ENCODE measurements around the gene MXRA7. TPM values are rescaled to one million over a fixed set of nuclear protein-coding genes. Genes with fewer than 3 reads are reported as not detected.
"Not testable (repeated sequence)": the region's sequence is repeated elsewhere in the genome, so short reads cannot be mapped to it uniquely, and the experiment has no call there.

MXRA7 gene, protein sequence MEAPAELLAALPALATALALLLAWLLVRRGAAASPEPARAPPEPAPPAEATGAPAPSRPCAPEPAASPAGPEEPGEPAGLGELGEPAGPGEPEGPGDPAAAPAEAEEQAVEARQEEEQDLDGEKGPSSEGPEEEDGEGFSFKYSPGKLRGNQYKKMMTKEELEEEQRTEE
- total RNA-seq, result 3.8 and 5.1 TPM in 2 replicates

DNA sequence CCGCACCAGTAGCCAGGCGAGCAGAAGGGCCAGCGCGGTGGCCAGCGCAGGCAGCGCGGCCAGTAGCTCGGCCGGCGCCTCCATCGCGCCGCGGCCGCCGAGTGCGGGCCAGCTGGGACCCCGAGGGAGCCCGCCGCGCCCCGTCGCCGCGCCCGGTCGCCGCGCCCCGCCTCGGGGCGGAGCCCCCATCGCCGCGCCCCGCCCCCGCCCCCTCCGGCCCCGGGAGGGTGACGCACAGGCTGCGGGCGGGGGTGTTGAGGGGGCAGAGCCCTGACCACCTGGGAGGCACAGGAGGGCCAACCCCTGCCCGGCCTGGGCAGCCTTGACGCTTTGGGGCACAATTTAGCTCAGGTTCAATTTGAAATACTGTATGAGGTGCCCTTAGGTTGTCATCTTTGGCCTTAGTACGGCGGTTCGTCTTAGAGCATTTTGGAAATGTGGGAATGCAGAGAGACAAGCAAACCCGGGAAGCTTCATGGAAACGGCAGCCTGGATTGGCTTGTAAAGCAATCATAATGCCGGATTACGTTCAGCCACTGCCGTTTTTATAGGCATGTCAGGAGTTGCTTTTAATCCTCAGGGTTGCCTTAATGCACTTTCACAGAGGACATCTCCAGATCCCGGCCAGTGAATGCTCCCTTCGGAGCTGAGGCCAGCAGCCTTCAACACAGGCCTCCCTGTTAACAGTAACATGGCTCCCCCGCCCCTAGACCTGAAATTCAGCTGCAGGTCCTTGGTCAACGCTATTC, at the start of gene MXRA7:
Gene MXRA7, minus strand, starts transcription at position 103 of the 749 bp plus-strand sequence. Its CDS starts 19 bp downstream, at position 84.
- Mint-ChIP-seq H3K27me3 (ENCODE audit: insufficient read depth) (peaks cover 6% of the 10 kb centered on the region), H3K9me3 (no peaks in the 10 kb centered on the region), H3K4me3 (peak within 1 kb of the TSS; percentile 77), H3K36me3 (ENCODE audit: low read depth) (peaks cover 23% of the 10 kb centered on the region), H3K4me1 (ENCODE audit: low read depth) (peaks cover 27% of the 10 kb centered on the region), H3K27ac (no peak within 1 kb of the TSS)
- DNase-seq (ENCODE audit: low spot score), result peak; percentile 44
- intact Hi-C loops (cut with micrococcal nuclease), result no loop called here

GRCh38 chr17:76758570-76758969, 47.8 kb upstream of the MXRA7 start:
- Mint-ChIP-seq H3K4me1 (ENCODE audit: low read depth) (peaks cover 8% of the 10 kb centered on the region), H3K9me3 (no peaks in the 10 kb centered on the region), H3K27me3 (ENCODE audit: insufficient read depth) (no peaks in the 10 kb centered on the region), H3K27ac (no peak overlapping the region), H3K4me3 (no peak overlapping the region), H3K36me3 (ENCODE audit: low read depth) (peaks cover 10% of the 10 kb centered on the region)
- intact Hi-C loops (cut with micrococcal nuclease), result no loop called here
- DNase-seq (ENCODE audit: low spot score), result no peak

- Mint-ChIP-seq H3K27me3 (ENCODE audit: insufficient read depth) (no peaks in the 10 kb centered on the region), H3K9me3 (no peaks in the 10 kb centered on the region), H3K4me3 (no peak overlapping the region), H3K4me1 (ENCODE audit: low read depth) (peaks cover 21% of the 10 kb centered on the region), H3K27ac (no peak overlapping the region), H3K36me3 (ENCODE audit: low read depth) (peaks cover 14% of the 10 kb centered on the region)
- intact Hi-C loops (cut with micrococcal nuclease), result no loop called here
- DNase-seq (ENCODE audit: low spot score), result no peak
Measured at GRCh38 chr17:76757256-76757655, 46.5 kb upstream of the MXRA7 start.

- intact Hi-C loops (cut with micrococcal nuclease), result no loop called here
- Mint-ChIP-seq H3K4me3 (no peak overlapping the region), H3K36me3 (ENCODE audit: low read depth) (peaks cover 17% of the 10 kb centered on the region), H3K4me1 (ENCODE audit: low read depth) (peaks cover 26% of the 10 kb centered on the region), H3K9me3 (no peaks in the 10 kb centered on the region), H3K27ac (no peak overlapping the region), H3K27me3 (ENCODE audit: insufficient read depth) (no peaks in the 10 kb centered on the region)
- no peak for DNase-seq (ENCODE audit: low spot score)
Measured at GRCh38 chr17:76755285-76755684, 44.5 kb upstream of the MXRA7 start.

DNA sequence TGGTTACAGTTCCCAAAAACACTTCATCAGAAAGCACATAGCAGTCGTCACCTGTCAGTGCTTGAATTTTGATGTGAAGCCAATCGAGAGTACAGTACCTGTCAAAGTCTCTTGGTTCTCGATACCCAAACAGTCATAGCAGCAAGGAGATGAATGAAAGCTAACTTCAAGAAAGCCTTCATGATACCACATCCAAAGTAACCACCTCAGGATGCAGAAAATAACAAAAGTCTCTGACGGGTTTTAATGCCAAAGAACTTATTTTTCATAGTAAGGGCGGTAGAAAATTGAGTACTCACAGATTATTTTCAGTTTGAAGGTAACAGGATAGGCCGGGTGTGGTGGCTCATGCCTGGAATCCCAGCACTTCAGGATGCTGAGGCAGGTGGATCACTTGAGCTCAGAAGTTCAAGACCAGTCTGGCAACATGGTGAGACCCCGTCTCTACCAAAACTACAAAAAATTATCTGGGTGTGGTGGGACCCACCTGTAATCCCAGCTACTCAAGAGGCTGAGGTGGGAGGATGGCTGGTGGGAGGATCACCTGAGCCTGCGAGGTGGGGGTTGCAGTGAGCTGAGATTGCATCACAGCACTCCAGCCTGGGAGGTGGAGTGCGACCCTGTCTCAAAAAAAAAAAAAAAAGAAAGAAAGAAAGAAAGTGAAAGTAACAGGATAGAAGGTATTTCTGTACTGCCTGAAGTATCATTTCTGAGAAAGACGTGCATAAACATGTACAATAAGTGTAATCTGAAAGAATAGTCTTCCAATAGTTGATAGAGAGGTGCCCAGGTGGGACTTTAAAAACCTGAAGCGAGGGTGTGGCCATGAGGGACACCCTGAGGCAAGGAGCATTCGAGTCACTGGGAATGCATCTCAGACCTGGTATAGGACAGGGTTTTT, 42.5 kb upstream of the MXRA7 start:
- Mint-ChIP-seq H3K36me3 (ENCODE audit: low read depth) (peaks cover 26% of the 10 kb centered on the region), H3K27me3 (ENCODE audit: insufficient read depth) (no peaks in the 10 kb centered on the region), H3K9me3 (no peaks in the 10 kb centered on the region), H3K4me1 (ENCODE audit: low read depth) (peaks cover 26% of the 10 kb centered on the region), H3K27ac (peak overlapping the region; percentile 90), H3K4me3 (peak overlapping the region; percentile 84)
- DNase-seq (ENCODE audit: low spot score), result no peak
- intact Hi-C loops (cut with micrococcal nuclease), result loop anchor here (1.0 kb wide), 1 partner anchor 16 kb away; the partner anchor contains the start of gene SRSF2

DNA sequence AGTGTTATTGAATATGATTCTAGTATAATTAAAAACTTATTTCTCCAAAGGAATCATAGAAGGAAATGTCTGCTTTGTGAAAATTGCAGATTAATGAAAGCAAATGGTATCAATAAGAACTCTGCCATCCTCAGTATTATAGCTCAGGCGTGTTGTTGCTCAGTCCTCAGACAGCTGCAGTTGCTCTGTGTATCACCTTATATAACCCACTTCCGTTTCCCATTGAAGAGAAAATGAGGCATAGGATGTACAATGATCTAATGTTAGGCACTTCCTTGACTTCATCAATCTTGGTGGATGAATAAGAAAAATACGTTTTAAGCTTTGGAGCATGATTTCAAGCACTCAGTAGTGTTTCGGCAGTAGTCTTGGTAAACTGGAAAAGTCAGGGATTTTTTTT, 41.2 kb upstream of the MXRA7 start:
- no peaks in the 10 kb centered on the region for H3K9me3 Mint-ChIP-seq
- intact Hi-C loops (cut with micrococcal nuclease), result no loop called here
- H3K4me3 Mint-ChIP-seq, result peak overlapping the region; percentile 74
- no peak for DNase-seq (ENCODE audit: low spot score)
- peak overlapping the region; percentile 86 for H3K27ac Mint-ChIP-seq
- no peaks in the 10 kb centered on the region for H3K27me3 Mint-ChIP-seq (ENCODE audit: insufficient read depth)
- peaks cover 21% of the 10 kb centered on the region for H3K36me3 Mint-ChIP-seq (ENCODE audit: low read depth)
- H3K4me1 Mint-ChIP-seq (ENCODE audit: low read depth), result peaks cover 26% of the 10 kb centered on the region

- no peaks in the 10 kb centered on the region for H3K9me3 Mint-ChIP-seq
- peaks cover 20% of the 10 kb centered on the region for H3K36me3 Mint-ChIP-seq (ENCODE audit: low read depth)
- intact Hi-C loops (cut with micrococcal nuclease), result no loop called here
- no peaks in the 10 kb centered on the region for H3K27me3 Mint-ChIP-seq (ENCODE audit: insufficient read depth)
- peak overlapping the region; percentile 44 for H3K27ac Mint-ChIP-seq
- peaks cover 28% of the 10 kb centered on the region for H3K4me1 Mint-ChIP-seq (ENCODE audit: low read depth)
- no peak overlapping the region for H3K4me3 Mint-ChIP-seq
- DNase-seq (ENCODE audit: low spot score), result no peak
Measured at GRCh38 chr17:76751416-76751993, 40.7 kb upstream of the MXRA7 start.

- no peaks in the 10 kb centered on the region for H3K27me3 Mint-ChIP-seq (ENCODE audit: insufficient read depth)
- peaks cover 41% of the 10 kb centered on the region for H3K4me1 Mint-ChIP-seq (ENCODE audit: low read depth)
- H3K9me3 Mint-ChIP-seq, result no peaks in the 10 kb centered on the region
- H3K4me3 Mint-ChIP-seq, result no peak overlapping the region
- DNase-seq (ENCODE audit: low spot score), result no peak
- intact Hi-C loops (cut with micrococcal nuclease), result no loop called here
- no peak overlapping the region for H3K27ac Mint-ChIP-seq
- peaks cover 34% of the 10 kb centered on the region for H3K36me3 Mint-ChIP-seq (ENCODE audit: low read depth)
Measured at GRCh38 chr17:76748657-76749056, 37.9 kb upstream of the MXRA7 start.

DNA sequence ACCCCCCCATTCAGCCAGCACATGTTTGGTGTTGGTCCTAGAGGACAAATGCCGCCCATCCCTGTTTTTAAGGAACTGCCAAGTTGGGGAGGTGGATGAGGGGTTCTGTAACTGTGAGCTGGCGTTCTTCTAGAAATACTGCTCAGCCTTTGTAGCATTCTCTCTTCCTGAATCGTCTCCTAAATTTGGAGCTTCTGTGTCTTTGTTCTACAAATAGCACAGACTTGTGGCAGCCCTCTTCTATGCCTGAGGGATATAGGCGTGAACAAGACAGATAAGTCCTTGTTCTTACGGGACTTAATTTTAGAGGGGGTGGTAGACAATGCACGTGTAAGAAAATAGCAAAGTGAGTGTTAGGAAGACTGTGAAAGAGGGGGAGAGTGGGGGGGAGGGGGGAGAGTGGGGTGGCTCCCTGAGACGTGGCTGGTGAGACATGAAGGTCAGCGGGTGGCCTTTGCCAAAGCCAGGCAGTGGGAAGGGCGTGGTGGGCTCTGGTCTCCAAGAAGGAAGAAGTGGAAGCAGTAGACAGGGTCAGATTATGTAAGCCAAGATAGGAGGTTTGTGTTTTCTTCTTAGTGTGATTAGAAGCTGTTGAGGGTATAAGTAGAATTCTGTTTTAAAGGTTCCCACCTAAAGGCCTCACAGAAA, 37.1 kb upstream of the MXRA7 start:
- Mint-ChIP-seq H3K9me3 (no peaks in the 10 kb centered on the region), H3K27ac (no peak overlapping the region), H3K36me3 (ENCODE audit: low read depth) (peaks cover 31% of the 10 kb centered on the region), H3K27me3 (ENCODE audit: insufficient read depth) (no peaks in the 10 kb centered on the region), H3K4me3 (no peak overlapping the region), H3K4me1 (ENCODE audit: low read depth) (peaks cover 32% of the 10 kb centered on the region)
- DNase-seq (ENCODE audit: low spot score), result no peak
- intact Hi-C loops (cut with micrococcal nuclease), result no loop called here

DNA sequence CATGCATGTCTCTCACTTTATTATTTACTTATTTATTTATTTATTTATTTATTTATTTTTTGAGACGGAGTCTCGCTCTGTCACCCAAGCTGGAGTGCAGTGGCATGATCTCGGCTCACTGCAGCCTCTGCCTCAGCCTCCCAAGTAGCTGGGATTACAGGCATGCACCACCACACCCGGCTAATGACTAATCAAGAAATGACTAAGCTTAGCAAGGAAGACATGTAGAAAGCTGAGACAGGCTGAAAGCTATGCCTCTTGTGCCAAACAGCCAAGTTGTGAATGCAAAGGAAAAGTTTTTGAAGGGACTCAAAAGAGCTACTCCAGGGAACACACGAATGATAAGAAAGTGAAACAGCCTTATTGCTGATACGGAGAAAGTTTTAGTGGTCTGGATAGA, 35.0 kb upstream of the MXRA7 start:
- DNase-seq (ENCODE audit: low spot score); H3K4me3 Mint-ChIP-seq; intact Hi-C loops (cut with micrococcal nuclease); H3K9me3 Mint-ChIP-seq; H3K27me3 Mint-ChIP-seq (ENCODE audit: insufficient read depth); H3K27ac Mint-ChIP-seq: not testable (repeated sequence)
- Mint-ChIP-seq H3K4me1 (ENCODE audit: low read depth) (peaks cover 27% of the 10 kb centered on the region), H3K36me3 (ENCODE audit: low read depth) (peaks cover 38% of the 10 kb centered on the region)

GRCh38 chr17:76744747-76745146, 34.0 kb upstream of the MXRA7 start:
- Mint-ChIP-seq H3K27me3 (ENCODE audit: insufficient read depth) (no peaks in the 10 kb centered on the region), H3K9me3 (no peaks in the 10 kb centered on the region), H3K36me3 (ENCODE audit: low read depth) (peaks cover 36% of the 10 kb centered on the region), H3K27ac (no peak overlapping the region), H3K4me3 (no peak overlapping the region), H3K4me1 (ENCODE audit: low read depth) (peaks cover 28% of the 10 kb centered on the region)
- no peak for DNase-seq (ENCODE audit: low spot score)
- intact Hi-C loops (cut with micrococcal nuclease), result no loop called here

- intact Hi-C loops (cut with micrococcal nuclease), result no loop called here
- H3K9me3 Mint-ChIP-seq, result no peaks in the 10 kb centered on the region
- H3K27ac Mint-ChIP-seq, result no peak overlapping the region
- no peak for DNase-seq (ENCODE audit: low spot score)
- H3K4me3 Mint-ChIP-seq, result no peak overlapping the region
- H3K4me1 Mint-ChIP-seq (ENCODE audit: low read depth), result peaks cover 46% of the 10 kb centered on the region
- no peaks in the 10 kb centered on the region for H3K27me3 Mint-ChIP-seq (ENCODE audit: insufficient read depth)
- peaks cover 29% of the 10 kb centered on the region for H3K36me3 Mint-ChIP-seq (ENCODE audit: low read depth)
Measured at GRCh38 chr17:76742958-76743357, 32.2 kb upstream of the MXRA7 start.

All from activated T-helper 1 cell treated with anti-CD3 and anti-CD28 coated beads, Interleukin-12 subunit alpha, Interleukin-12 subunit beta, Interleukin-2, Interleukin-4 antibody, amounts not matched to agents 30 ng/mL and 10 ng/mL and 1 ng/mL, durations not matched to agents 14 hours and 24 hours and 36 hours (primary cell).